SU-DHL-6 (cell line): ENCODE results near the gene KIF18A.

ENCODE experiments used
- H2AFZ ChIP-seq: fragments of 200-600 bp; sonication (generic); 2 replicates; pipeline ENCODE4 v1.6.1; 2014; ENCODE audit warnings: low read depth, mild to moderate bottlenecking, moderate library complexity, mixed read lengths, antibody characterized with exemption, low read length; ENCODE audit not compliant: severe bottlenecking
- H3F3A ChIP-seq: fragments of 200-600 bp; shearing (Covaris generic); 2 replicates; pipeline ENCODE4 v1.6.0; 2016; ENCODE audit warnings: antibody characterized with exemption, mild to moderate bottlenecking; ENCODE audit not compliant: insufficient read depth
- H3K27ac ChIP-seq: fragments of 200-600 bp; sonication (generic); 2 replicates; pipeline ENCODE4 v1.5.1; 2016; ENCODE audit warnings: low read depth, mild to moderate bottlenecking, low read length, moderate library complexity, mixed read lengths
- H3K27me3 ChIP-seq: fragments of 200-600 bp; sonication (generic), shearing (Covaris generic); 2 replicates; pipeline ENCODE4 v1.6.0; 2014; ENCODE audit warnings: mild to moderate bottlenecking, low read length
- H3K36me3 ChIP-seq: fragments of 200-600 bp; sonication (generic); 2 replicates; pipeline ENCODE4 v1.6.1; 2014; ENCODE audit warnings: mild to moderate bottlenecking, low read length, mixed read lengths
- H3K4me2 ChIP-seq: fragments of 300-600, 200-600 bp; shearing (Covaris generic), sonication (generic); 2 replicates; pipeline ENCODE4 v1.6.0; 2014; ENCODE audit warnings: low read length, low read depth, mild to moderate bottlenecking; ENCODE audit not compliant: poor library complexity, severe bottlenecking
- H3K4me3 ChIP-seq: fragments of 200-600 bp; sonication (generic); 2 replicates; pipeline ENCODE4 v1.5.1; 2014; ENCODE audit warnings: antibody characterized with exemption, low read length, mild to moderate bottlenecking, mixed read lengths; ENCODE audit not compliant: insufficient read depth, poor library complexity, severe bottlenecking
- H3K79me2 ChIP-seq: fragments of 200-600 bp; sonication (generic); 2 replicates; pipeline ENCODE4 v1.6.1; 2014; ENCODE audit warnings: mild to moderate bottlenecking, low read length, moderate library complexity; ENCODE audit not compliant: insufficient read depth
- H3K9ac ChIP-seq: fragments of 200-600 bp; sonication (generic); 2 replicates; pipeline ENCODE4 v1.7.0; 2014; ENCODE audit warnings: mild to moderate bottlenecking, low read length
- H3K9me2 ChIP-seq: fragments of 200-600 bp; sonication (generic); replicated peaks from 2 replicates; pipeline ENCODE4 v1.6.1; 2014; ENCODE audit warnings: low read length; ENCODE audit not compliant: insufficient read depth
- H3K9me3 ChIP-seq: fragments of 200-600 bp; sonication (generic); 2 replicates; pipeline ENCODE4 v1.6.1; 2014; ENCODE audit warnings: low read length, mixed read lengths; ENCODE audit not compliant: insufficient read depth
- H4K20me1 ChIP-seq: fragments of 200-600 bp; sonication (generic); 2 replicates; pipeline ENCODE4 v1.6.1; 2014; ENCODE audit warnings: low read depth, mild to moderate bottlenecking, antibody characterized with exemption, low read length, moderate library complexity, mixed read lengths
- EZH2phosphoT487 ChIP-seq: fragments of 200-600 bp; sonication (generic), shearing (Covaris generic); conservative IDR thresholded peaks from 2 replicates; pipeline ENCODE4 v1.6.1; 2018; ENCODE audit warnings: mild to moderate bottlenecking, antibody characterized with exemption, low read length, moderate library complexity, mixed read lengths
- TF ChIP-seq, protein P1 (sequence below): fragments of 200-600 bp; sonication (generic); IDR thresholded peaks from one replicate; pipeline ENCODE4 v1.5.1; 2017; ENCODE audit warnings: antibody characterized with exemption, mild to moderate bottlenecking, low read length, moderate library complexity; ENCODE audit not compliant: insufficient read depth, poor library complexity, severe bottlenecking

Gene KIF18A

DNA sequence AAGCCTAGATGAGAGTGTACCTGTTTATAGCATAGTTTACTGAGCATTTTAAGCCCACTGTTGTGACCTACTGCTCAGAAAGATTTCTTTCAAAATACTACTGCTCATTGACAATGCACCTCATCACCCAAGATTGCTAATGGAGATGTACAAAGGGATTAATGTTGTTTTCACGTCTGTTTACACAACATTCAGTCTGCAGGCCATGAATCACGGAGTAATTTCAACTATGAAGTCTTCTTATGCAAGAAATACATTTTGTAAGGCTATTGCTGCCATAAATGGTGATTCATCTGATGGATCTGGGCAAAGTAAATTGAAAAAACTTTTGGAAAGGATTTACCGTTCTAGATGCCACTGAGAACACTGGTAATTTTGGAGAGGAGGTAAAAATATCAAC is 112.9 kb downstream of the KIF18A start:
- TF ChIP-seq EZH2phosphoT487 = no peak
- TF ChIP-seq, protein P1, sequence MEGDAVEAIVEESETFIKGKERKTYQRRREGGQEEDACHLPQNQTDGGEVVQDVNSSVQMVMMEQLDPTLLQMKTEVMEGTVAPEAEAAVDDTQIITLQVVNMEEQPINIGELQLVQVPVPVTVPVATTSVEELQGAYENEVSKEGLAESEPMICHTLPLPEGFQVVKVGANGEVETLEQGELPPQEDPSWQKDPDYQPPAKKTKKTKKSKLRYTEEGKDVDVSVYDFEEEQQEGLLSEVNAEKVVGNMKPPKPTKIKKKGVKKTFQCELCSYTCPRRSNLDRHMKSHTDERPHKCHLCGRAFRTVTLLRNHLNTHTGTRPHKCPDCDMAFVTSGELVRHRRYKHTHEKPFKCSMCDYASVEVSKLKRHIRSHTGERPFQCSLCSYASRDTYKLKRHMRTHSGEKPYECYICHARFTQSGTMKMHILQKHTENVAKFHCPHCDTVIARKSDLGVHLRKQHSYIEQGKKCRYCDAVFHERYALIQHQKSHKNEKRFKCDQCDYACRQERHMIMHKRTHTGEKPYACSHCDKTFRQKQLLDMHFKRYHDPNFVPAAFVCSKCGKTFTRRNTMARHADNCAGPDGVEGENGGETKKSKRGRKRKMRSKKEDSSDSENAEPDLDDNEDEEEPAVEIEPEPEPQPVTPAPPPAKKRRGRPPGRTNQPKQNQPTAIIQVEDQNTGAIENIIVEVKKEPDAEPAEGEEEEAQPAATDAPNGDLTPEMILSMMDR = no peak
- no peak overlapping the region for H2AFZ ChIP-seq
- peaks cover 11% of the 10 kb centered on the region for H3K9me3 ChIP-seq
- peaks cover 7% of the 10 kb centered on the region; the same call in 1 of the 2 replicates for H3K36me3 ChIP-seq
- H3K4me3 ChIP-seq = no peak overlapping the region
- no peaks in the 10 kb centered on the region for H3K9me2 ChIP-seq
- H3K9ac ChIP-seq = no peak overlapping the region
- no peaks in the 10 kb centered on the region for H3K27me3 ChIP-seq
- no peaks in the 10 kb centered on the region for H3K79me2 ChIP-seq
- H3K27ac ChIP-seq = no peak overlapping the region
- H3F3A ChIP-seq = no peaks in the 10 kb centered on the region
- H4K20me1 ChIP-seq = no peaks in the 10 kb centered on the region
- H3K4me2 ChIP-seq = no peak overlapping the region

DNA sequence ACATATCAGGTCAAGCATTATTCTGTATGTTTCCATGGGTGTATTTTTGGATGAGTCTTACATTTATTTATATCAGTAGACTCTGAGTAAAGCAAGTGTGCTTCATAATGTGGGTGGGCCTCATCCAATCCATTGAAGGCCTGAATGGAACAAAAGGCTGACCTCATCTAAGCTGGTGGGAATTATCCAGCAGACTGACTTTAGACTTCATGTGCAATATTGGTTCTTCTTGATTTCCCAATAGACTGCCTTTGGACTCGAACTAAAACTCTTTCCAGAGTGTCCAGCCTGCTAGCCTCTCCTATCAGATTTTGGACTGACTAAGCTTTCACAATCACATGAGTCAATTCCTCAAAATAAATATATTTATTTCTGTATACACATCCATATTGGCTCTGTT is 116.2 kb downstream of the KIF18A start:
- Histone ChIP-seq H4K20me1 (no peaks in the 10 kb centered on the region), H3K36me3 (no peaks in the 10 kb centered on the region), H3F3A (no peaks in the 10 kb centered on the region), H3K9me3 (no peaks in the 10 kb centered on the region), H3K4me3 (no peak overlapping the region), H3K79me2 (no peaks in the 10 kb centered on the region), H3K4me2 (no peak overlapping the region), H3K9me2 (no peaks in the 10 kb centered on the region), H3K9ac (no peak overlapping the region), H3K27me3 (no peaks in the 10 kb centered on the region), H2AFZ (no peak overlapping the region), H3K27ac (no peak overlapping the region)
- TF ChIP-seq, protein P1 = no peak
- TF ChIP-seq EZH2phosphoT487 = no peak

DNA sequence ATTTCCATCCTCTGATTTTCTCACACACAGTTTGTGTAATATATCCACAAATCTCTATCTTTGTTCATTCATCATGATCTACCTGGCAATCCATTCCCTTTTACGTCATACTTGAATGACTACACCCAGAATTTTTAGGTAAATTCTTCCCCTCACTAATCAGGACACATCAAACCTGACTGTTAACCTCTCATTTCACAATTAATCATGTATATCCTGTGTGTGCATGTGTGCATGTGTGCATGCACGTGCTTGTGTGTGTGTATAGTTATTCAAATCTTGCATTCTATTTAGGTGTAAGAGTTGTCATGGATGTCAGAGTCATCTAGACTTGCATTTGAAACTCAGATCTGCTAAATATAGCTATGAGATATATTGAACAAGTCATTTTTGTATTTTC is 130.4 kb downstream of the KIF18A start:
- Histone ChIP-seq H2AFZ (no peak overlapping the region), H3F3A (no peaks in the 10 kb centered on the region), H3K4me3 (no peak overlapping the region), H3K79me2 (no peaks in the 10 kb centered on the region), H3K9me3 (no peaks in the 10 kb centered on the region), H3K9ac (no peak overlapping the region), H3K4me2 (no peak overlapping the region), H3K36me3 (no peaks in the 10 kb centered on the region), H4K20me1 (no peaks in the 10 kb centered on the region), H3K27ac (no peak overlapping the region), H3K27me3 (no peaks in the 10 kb centered on the region), H3K9me2 (no peaks in the 10 kb centered on the region)
- TF ChIP-seq EZH2phosphoT487 = no peak
- TF ChIP-seq, protein P1 = no peak
